Colonic mucosa (tissue), 4 donors: ENCODE measurements around the gene PRPH. TPM values are rescaled to one million over a fixed set of nuclear protein-coding genes. Genes with fewer than 3 reads are reported as not detected.
"Not testable (repeated sequence)": the region's sequence is repeated elsewhere in the genome, so short reads cannot be mapped to it uniquely, and the experiment has no call there.

Source experiments
- DNase-seq: peaks from one replicate; pipeline ENCODE4 v3.0.0-alpha.2; 2020
- H3K27ac ChIP-seq: fragments of 200-600 bp; one replicate; pipeline ENCODE4 v1.8.0; 2021
- H3K27me3 ChIP-seq: fragments of 200-600 bp; one replicate; pipeline ENCODE4 v1.8.0; 2021
- H3K36me3 ChIP-seq: fragments of 200-600 bp; one replicate; pipeline ENCODE4 v1.8.0; 2021
- H3K4me1 ChIP-seq: fragments of 200-600 bp; one replicate; pipeline ENCODE4 v1.8.0; 2021; ENCODE audit warnings: mild to moderate bottlenecking
- H3K4me3 ChIP-seq: fragments of 200-600 bp; one replicate; pipeline ENCODE4 v1.8.0; 2021
- H3K9ac ChIP-seq, 2 donors: one replicate each; pipeline ENCODE4 v1.7.0; 2013; ENCODE audit warnings: control low read depth in 2 of 2, low read depth in 2 of 2, low read length in 2 of 2
- H3K9me3 ChIP-seq: fragments of 200-600 bp; one replicate; pipeline ENCODE4 v1.8.0; 2021
- intact Hi-C: fragments of 100-400 bp; cut with DNase I; formaldehyde crosslinking; loops from one replicate; pipeline ENCODE4 v1.14.1; 2022
- total RNA-seq, 2 donors: library from RNA; stranded (reverse); fragmentation: NEBNext Ultra II Directional in 1 of 2; extraction: Animal tissue kit (Norgen Biotek cat#: 25700) in 1 of 2; gene quantifications; one replicate each; pipeline ENCODE4 v1.2.1, GENCODE V29; 2021
- TF ChIP-seq, protein P1 (sequence below): fragments of 200-600 bp; IDR thresholded peaks from one replicate; pipeline ENCODE4 v1.8.0; 2022; ENCODE audit warnings: antibody characterized with exemption, mild to moderate bottlenecking
- donor health status: healthy.
- donor health status: DM: no; HTN: no; CAD: no.
- donor health status: DM: no; HTN: no; CAD: no.

PRPH gene
- total RNA-seq, 2 donors from 2014 or later, result 3.9 to 21.9 TPM

DNA sequence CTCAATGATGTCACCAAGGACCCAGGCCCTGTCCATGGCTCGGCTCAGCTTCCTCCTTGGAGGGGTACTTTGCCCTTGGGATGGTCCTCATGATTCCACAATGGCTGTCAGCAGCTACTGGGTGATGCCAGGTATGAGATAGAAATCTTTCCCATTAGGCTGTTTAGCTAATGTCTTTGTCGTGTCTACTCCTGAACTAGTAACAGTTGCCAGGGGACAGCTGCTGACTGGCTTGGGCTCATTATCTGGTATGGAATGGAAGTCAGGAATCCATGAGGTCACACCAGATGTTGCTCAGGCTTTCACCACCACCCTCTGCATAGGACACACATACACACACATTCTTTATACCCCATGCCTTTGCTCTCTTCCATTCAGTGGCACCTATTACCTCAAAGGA, 9.2 kb downstream of the PRPH start:
- Histone ChIP-seq H3K36me3 (no peaks in the 10 kb centered on the region), H3K27me3 (no peaks in the 10 kb centered on the region)
- TF ChIP-seq, protein P1, sequence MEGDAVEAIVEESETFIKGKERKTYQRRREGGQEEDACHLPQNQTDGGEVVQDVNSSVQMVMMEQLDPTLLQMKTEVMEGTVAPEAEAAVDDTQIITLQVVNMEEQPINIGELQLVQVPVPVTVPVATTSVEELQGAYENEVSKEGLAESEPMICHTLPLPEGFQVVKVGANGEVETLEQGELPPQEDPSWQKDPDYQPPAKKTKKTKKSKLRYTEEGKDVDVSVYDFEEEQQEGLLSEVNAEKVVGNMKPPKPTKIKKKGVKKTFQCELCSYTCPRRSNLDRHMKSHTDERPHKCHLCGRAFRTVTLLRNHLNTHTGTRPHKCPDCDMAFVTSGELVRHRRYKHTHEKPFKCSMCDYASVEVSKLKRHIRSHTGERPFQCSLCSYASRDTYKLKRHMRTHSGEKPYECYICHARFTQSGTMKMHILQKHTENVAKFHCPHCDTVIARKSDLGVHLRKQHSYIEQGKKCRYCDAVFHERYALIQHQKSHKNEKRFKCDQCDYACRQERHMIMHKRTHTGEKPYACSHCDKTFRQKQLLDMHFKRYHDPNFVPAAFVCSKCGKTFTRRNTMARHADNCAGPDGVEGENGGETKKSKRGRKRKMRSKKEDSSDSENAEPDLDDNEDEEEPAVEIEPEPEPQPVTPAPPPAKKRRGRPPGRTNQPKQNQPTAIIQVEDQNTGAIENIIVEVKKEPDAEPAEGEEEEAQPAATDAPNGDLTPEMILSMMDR, result no peak

DNA sequence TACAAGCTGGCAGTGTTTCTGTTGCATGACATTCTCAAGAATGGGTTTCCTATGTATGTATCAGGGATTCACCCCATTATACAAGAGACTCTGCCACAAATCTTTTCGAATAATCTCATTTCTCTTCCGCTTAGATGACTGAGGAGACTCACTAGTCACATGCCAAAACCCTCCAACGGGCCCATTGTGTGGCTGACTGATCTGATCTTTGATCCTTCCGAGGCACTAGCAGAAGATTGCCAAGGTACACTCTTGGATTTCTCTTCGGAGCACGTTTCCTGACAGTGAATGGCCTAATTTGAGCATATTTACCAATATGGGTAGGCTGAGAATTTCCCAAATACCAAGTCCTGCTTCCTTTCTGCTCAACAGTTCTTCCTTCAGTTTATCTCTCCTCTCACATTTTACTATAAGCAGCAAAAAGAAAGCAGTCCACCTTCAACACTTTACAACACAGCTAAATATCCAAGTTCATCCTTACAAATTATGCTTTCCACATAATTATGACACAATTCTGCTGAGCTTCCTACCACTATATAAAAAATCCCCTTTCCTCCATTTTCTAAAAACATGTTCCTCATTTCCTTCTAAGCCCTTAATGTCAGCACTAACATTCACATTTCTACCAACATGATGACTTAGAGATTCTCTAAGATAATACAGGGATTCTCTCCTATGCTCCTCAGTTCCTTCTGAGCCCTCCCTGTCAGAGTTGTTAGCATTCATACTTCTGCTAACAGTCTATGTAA, 11.0 kb downstream of the PRPH start:
- no peak overlapping the region for H3K9ac ChIP-seq
- no peak overlapping the region for H3K27ac ChIP-seq
- H3K36me3 ChIP-seq, result no peaks in the 10 kb centered on the region
- TF ChIP-seq, protein P1, result no peak
- DNase-seq, result no peak
- intact Hi-C loops, result no loop called here
- no peak overlapping the region for H3K4me3 ChIP-seq
- no peaks in the 10 kb centered on the region for H3K27me3 ChIP-seq
- H3K4me1 ChIP-seq, result no peaks in the 10 kb centered on the region
- no peaks in the 10 kb centered on the region for H3K9me3 ChIP-seq

More for the DNA sequence above, 9.2 kb downstream of the PRPH start:
- DNase-seq, result no peak
- no peak overlapping the region for H3K27ac ChIP-seq
- H3K4me3 ChIP-seq, result no peak overlapping the region
- intact Hi-C loops, result no loop called here
- no peak overlapping the region for H3K9ac ChIP-seq
- no peaks in the 10 kb centered on the region for H3K4me1 ChIP-seq
- H3K9me3 ChIP-seq, result no peaks in the 10 kb centered on the region

DNA sequence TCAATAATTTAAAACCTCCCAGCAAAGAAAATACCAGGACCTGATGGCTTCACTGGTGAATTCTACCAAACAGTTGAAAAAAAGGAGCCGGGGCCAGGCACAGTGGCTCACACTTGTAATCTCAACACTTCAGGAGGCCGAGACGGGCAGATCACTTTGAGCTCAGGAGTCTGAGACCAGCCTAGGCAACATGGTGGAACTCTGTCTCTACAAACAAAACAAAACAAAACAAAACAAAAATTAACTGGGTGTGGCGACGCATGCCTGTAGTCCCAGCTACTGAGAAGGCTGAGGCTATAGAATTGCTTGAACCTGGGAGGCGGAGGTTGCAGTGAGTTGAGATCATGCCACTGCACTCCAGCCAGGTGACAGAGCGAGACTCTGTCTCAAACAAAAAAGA, 14.4 kb downstream of the PRPH start:
- TF ChIP-seq, protein P1, result no peak
- H3K27me3 ChIP-seq, result no peaks in the 10 kb centered on the region
- no peak overlapping the region for H3K9ac ChIP-seq
- no peak overlapping the region for H3K4me3 ChIP-seq
- H3K36me3 ChIP-seq, result no peaks in the 10 kb centered on the region
- H3K4me1 ChIP-seq, result no peaks in the 10 kb centered on the region
- H3K27ac ChIP-seq, result no peak overlapping the region
- no peaks in the 10 kb centered on the region for H3K9me3 ChIP-seq
- DNase-seq, result no peak
- intact Hi-C loops, result no loop called here

DNA sequence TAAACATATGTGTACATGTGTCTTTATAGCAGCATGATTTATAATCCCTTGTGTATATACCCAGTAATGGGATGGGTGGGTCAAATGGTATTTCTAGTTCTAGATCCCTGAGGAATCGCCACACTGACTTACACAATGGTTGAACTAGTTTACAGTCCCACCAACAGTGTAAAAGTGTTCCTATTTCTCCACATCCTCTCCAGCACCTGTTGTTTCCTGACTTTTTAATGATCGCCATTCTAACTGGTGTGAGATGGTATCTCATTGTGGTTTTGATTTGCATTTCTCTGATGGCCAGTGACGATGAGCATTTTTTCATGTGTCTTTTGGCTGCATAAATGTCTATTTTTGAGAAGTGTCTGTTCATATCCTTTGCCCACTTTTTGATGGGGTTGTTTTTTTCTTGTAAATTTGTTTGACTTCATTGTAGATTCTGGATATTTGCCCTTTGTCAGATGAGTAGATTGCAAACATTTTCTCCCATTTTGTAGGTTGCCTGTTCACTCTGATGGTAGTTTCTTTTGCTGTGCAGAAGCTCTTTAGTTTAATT, 15.6 kb downstream of the PRPH start:
- H3K27ac ChIP-seq, H3K9me3 ChIP-seq, H3K9ac ChIP-seq, H3K27me3 ChIP-seq, H3K4me3 ChIP-seq, H3K36me3 ChIP-seq, intact Hi-C loops, H3K4me1 ChIP-seq, DNase-seq: not testable (repeated sequence)

DNA sequence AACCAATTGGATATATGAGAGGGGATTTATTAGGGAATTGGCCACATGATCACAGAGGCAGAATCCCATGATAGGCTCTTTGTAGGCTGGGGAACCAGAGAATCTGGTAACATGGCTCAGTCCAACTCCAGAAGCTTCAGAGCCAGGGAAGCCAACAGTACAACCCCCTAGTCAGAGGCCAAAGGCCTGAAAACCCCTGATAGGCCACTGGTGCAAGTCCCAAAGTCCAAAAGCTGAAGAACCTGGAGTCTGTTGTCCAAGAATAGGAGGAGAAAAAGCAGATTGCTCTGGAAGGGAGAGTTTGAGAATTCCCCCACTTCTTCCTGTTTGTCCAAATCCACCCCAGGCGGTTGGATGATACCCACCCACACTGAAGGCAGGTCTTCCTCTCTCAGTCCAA, 19.9 kb downstream of the PRPH start:
- intact Hi-C loops, result no loop called here
- H3K36me3 ChIP-seq, result no peaks in the 10 kb centered on the region
- H3K27me3 ChIP-seq, result no peaks in the 10 kb centered on the region
- no peak for DNase-seq
- TF ChIP-seq, protein P1, result no peak
- no peak overlapping the region for H3K4me3 ChIP-seq
- no peaks in the 10 kb centered on the region for H3K4me1 ChIP-seq
- no peaks in the 10 kb centered on the region for H3K9me3 ChIP-seq
- no peak overlapping the region for H3K27ac ChIP-seq
- H3K9ac ChIP-seq, result no peak overlapping the region

DNA sequence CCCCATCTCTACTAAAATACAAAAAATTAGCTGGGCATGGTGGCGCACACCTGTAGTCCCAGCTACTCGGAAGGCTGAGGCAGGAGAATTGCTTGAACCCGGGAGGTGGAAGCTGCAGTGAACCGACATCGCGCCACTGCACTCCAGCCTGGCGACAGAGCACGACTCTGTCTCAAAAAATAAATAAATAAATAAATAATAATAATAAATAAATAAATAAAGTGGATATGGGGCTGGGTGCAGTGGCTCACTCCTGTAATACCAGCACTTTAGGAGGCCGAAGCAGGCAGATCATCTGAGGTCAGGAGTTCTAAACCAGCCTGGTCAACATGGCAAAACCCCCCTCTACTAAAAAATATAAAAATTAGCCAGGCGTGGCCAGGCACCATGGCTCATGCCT, 22.2 kb downstream of the PRPH start:
- intact Hi-C loops, H3K9me3 ChIP-seq, DNase-seq, H3K36me3 ChIP-seq, H3K27ac ChIP-seq, H3K4me3 ChIP-seq, H3K9ac ChIP-seq, H3K27me3 ChIP-seq, H3K4me1 ChIP-seq: not testable (repeated sequence)

DNA sequence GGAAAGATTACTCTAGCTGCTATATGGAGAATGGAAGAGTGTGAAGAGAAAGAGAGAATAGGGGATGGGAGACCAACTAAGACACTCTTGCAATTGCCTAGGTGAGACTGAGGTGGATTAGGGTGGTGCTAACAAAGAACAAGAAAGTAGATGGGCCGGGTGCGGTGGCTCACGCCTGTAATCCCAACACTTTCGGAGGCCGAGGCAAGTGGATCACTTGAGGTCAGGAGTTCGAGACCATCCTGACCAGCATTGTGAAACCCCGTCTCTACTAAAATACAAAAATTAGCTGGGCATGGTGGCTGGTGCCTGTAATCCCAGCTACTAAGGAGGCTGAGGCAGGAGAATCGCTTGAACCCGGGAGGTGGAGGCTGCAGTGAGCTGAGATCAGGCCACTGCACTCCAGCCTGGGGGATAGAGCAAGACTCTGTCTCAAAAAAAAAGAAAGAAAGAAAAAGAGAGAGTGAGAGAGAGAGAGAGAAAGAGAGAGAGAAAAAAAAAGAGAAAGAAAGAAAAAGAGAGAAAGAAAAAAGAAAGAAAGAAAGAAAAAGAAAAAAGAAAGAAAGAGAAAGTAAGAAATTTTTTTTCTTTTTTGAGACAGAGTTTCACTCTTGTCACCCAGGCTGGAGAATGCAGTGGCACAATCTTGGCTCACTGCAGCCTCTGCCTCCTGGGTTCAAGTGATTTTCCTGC, 25.6 kb downstream of the PRPH start:
- H3K4me3 ChIP-seq, H3K27ac ChIP-seq, H3K27me3 ChIP-seq, H3K9ac ChIP-seq, H3K4me1 ChIP-seq, H3K9me3 ChIP-seq, DNase-seq, H3K36me3 ChIP-seq, intact Hi-C loops: not testable (repeated sequence)
